GM12892 (cell line): Measurements from ENCODE around the gene FGGY.

ENCODE experiments used
- POLR2A ChIP-seq: IDR thresholded peaks from 2 replicates; pipeline ENCODE4 v1.6.1; 2011; ENCODE audit warnings: low read depth, low read length, control low read depth
- POLR2AphosphoS5 ChIP-seq: IDR thresholded peaks from 2 replicates; pipeline ENCODE4 v1.6.1; 2011; ENCODE audit warnings: low read depth, low read length, control low read depth

DNA sequence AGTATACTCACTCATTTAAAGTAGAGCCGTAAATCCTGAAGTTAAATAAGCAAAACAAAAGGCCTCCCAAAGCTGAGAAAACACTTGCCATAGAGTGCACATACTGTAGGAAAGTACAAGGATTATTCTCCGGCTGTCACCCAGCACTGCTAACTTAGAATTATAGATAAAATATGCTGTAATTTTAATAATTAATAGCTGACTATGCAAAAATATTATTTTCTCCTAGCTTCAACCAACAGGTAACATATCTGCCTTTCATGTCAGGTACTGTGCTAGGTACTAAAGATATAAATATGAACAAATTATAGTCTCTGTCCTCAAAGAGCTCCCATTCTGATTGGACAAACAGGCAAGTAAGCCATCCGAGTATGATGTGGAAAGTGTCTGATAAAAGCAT, 233.2 kb downstream of the FGGY start:
- TF ChIP-seq POLR2A (no peak), POLR2AphosphoS5 (no peak)
